GM18505 (cell line): Measurements from ENCODE around the gene CD300A.

Experiments used
- ATAC-seq: cut with Tn5 transposase; IDR thresholded peaks from one replicate; pipeline ENCODE4 v1.9.1; 2021; ENCODE audit not compliant: unreplicated experiment
- POLR2A ChIP-seq: IDR thresholded peaks from 4 replicates; pipeline ENCODE4 v1.6.1; 2011; ENCODE audit warnings: borderline replicate concordance; ENCODE audit not compliant: insufficient read depth, insufficient read length; ENCODE audit errors: extremely low read depth

The CD300A gene

DNA sequence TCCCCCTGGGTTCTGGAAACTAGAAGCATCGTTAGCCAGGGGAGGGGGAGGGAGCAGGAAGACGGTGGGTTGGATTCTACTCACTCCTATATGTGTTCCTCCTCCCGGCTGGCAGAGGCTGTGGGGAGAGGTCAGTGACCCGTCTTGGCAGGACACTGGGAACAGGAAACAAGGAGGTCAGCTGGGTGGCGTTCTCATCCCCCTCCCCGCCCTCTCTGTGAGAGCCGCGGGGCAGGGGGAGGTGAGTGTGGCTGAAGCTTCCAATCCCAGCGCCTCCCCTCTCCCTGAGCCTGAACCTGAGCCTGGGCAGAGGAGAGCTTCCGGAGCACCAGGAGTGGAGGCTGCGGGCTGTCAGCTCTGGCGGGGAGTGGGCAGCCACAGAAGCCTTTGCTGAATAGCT, 22.0 kb upstream of the CD300A start:
- no peak for TF ChIP-seq POLR2A
- ATAC-seq: no peak

- ATAC-seq: no peak
- TF ChIP-seq POLR2A: no peak
These were observed 21.3 kb upstream of the CD300A start for GRCh38 chr17:74445158-74445557.

GRCh38 chr17:74446551-74447500, 19.6 kb upstream of the CD300A start:
- no peak for ATAC-seq
- TF ChIP-seq POLR2A: no peak

GRCh38 chr17:74447628-74448159, 18.7 kb upstream of the CD300A start:
- TF ChIP-seq POLR2A: no peak
- no peak for ATAC-seq

- ATAC-seq: no peak
- TF ChIP-seq POLR2A: no peak
These were observed 17.7 kb upstream of the CD300A start for GRCh38 chr17:74448756-74449155.

- no peak for TF ChIP-seq POLR2A
- ATAC-seq: no peak
These were observed 17.1 kb upstream of the CD300A start for GRCh38 chr17:74449306-74449705.

GRCh38 chr17:74449773-74450172, 16.7 kb upstream of the CD300A start:
- no peak for TF ChIP-seq POLR2A
- no peak for ATAC-seq

DNA sequence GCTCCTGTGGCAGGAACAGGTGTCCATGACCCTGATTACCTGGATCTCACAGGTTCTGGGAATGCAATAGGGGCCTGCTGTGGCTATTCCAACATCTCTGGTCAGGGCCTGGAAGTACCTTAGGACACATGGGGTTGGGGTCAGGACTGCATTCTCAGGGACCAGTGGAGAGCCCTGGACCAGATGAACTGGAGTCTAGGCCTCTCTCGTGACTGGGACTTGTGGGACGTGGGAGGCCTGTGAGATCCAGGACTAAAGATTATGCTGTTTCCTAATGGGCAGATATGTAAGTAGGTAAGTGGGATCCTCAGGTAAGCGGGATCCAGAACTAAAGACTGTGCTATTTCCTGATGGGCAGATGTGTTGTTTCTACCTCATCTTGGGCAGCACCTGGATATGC, 16.2 kb upstream of the CD300A start:
- ATAC-seq: no peak
- no peak for TF ChIP-seq POLR2A

DNA sequence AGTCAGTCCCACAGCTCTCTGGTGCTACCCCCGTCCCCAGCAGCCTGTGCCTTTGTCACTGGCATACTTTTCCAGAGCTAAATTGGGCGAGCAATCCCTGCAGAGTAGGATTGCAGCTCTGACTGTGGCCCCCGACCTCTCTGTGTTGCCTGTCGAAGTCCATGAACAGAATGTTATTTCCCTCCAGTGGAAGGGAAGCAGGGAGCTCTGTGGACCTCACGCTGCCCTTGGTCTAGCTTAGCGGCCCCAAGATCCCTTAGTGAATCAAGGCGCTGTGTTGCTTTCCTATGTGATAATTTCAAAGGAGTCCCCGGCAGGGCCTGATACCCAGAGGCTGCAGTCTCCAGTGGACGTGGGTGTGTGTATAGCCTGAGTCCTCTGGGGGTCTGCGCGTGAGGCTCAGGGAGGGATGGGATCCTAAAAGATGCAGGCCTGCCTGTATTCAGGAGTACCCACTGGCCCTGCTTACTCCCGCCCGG, 15.5 kb upstream of the CD300A start:
- no peak for TF ChIP-seq POLR2A
- ATAC-seq: no peak

DNA sequence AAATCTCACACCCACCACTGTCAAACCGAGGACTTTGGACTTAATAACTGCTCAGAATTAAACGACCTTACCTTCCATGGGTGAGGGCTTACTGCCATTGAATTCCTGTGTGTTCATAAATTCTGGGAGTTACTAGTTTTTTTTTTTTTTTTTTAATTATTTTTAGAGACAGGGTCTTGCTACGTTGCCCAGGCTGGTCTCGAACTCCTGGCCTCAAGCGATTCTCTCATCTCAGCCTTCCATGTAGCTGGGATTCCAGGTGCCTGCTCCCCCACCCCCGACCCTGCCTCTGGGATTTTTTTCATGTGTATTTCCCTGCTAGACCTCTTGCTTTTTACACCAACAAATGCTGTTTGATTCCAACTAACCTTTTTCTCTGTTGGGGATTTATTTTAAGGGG, 14.9 kb upstream of the CD300A start:
- ATAC-seq: no peak
- TF ChIP-seq POLR2A: no peak

DNA sequence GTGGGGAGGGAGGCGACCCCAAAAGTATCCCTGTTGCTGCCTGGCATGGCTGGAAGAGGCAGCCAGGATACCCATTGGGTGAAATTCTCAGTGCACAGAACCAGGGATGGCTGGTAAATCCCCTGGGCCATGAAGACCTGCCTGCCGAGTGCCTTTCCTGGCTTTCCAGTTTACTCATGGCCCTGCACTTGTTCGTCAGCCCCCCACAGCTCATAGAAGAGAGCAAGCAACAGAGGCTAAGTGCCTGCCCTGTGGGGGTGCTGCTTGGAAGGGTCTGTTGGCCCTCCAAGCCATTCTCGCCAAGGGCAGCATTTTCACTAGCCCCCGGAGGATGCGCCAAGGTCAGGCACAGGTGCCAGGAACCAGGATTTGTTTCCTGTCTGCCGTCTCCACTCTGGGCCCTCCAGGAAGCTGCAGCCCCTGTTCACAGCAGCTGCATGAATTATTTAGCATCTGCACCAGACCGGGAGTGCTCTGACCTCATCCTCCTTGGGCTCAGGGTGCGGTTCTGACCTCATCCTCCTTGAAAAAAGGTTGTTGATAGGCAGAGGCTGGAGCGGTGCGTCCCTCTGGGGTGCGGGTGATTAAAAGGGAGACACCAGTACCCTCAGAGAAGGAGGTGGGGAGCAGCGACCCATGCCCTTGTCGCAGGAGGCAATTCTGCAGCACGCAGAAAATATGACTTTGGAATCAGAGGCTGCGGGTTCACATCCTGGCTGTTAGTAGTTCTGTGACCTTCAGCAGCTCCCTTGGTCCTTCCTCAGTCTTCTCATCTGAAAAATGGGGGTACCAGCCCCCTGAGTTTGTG, 14.2 kb upstream of the CD300A start:
- ATAC-seq: no peak
- no peak for TF ChIP-seq POLR2A

DNA sequence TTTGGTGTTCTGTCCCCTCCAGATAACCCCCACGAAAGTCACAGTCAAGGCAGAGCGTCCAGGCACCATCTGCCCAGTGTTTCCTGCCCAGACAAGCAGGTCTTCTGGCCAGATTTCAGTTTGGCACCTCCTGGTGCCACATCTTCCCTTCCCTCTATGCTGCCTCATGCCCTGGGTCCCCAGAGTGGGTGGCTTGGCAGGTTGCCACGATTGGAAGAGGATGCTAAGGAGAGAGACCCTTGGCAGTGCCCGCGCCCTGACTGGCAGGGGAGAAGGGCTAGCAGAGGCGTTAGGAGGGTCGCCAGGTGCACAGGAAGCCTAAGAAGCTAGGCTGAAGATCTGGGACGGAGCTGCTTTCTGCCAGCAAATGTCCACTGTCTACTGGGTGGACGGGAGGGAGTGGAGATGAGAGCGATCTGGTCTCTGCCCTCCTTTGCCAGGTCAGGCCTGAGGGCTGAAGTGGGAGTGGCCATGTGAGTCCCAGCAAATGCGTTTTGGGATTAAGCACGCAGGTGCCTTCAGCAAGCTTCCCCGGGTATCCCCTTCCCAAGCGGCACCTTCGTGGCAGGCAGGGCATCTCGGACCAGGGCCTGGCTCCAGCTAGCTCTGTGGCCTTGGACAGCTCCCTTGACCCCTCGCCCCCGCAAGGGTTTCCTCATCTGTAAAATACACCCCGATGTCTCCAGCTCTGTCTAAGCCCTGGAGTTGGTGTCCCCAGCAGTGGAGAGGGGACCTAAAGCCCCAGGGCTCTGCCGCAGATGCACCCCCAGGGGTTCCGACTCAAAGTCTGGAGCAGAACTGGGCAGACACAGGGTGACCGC, 13.4 kb upstream of the CD300A start:
- TF ChIP-seq POLR2A: no peak
- no peak for ATAC-seq
